ENCODE measurements around the gene ST8SIA5. TPM values are rescaled to one million over a fixed set of nuclear protein-coding genes. Genes with fewer than 3 reads are reported as not detected.
A peak's percentile ranks its signal among the peaks of the same experiment; 100 is the strongest.

The ST8SIA5 gene
- total RNA-seq, 2 experiments from 2014 or later: not detected

DNA sequence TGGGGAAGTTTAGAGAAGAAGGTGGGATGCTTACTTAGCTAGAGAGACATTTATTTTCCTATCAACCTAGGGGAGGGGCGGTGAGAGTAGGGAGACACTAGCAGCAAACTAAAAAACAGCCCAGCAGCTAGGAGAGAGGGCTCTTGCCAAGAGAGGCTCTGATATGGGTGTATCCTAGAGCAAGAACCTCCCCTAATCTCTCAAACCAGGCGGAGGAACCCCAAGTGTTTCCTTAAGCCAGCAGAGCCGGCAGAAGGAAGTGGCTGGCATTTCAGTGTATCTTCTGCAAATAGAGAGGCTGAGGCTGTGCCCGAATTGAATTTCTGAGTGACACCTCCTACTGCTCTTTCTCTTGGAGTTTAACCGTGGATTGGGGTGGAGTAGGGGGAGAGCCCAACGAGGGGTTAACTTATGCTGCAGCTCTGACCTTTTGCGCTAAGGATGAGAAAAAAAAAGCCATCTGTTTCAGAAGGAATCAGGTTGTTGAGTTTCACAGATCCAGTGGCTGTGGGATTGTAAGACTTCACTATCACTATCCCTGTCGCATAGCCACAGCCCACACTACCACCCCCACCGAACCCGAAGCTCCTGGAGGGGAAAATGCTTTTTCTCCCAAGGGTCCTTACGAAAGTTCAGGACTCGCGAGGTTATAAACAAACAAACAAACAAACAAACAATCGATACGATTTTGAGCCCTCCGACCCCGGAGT lies 1.4 kb downstream of the ST8SIA5 start:
- peaks cover 61% of the 10 kb centered on the region for H3K27me3 Mint-ChIP-seq
- DNase-seq: no peak
- POLR2A ChIA-PET: no interaction called here
- TF ChIP-seq, protein P1, sequence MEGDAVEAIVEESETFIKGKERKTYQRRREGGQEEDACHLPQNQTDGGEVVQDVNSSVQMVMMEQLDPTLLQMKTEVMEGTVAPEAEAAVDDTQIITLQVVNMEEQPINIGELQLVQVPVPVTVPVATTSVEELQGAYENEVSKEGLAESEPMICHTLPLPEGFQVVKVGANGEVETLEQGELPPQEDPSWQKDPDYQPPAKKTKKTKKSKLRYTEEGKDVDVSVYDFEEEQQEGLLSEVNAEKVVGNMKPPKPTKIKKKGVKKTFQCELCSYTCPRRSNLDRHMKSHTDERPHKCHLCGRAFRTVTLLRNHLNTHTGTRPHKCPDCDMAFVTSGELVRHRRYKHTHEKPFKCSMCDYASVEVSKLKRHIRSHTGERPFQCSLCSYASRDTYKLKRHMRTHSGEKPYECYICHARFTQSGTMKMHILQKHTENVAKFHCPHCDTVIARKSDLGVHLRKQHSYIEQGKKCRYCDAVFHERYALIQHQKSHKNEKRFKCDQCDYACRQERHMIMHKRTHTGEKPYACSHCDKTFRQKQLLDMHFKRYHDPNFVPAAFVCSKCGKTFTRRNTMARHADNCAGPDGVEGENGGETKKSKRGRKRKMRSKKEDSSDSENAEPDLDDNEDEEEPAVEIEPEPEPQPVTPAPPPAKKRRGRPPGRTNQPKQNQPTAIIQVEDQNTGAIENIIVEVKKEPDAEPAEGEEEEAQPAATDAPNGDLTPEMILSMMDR (IDR thresholded peaks at IDR 0.05): no peak
- H3K36me3 Mint-ChIP-seq (ENCODE audit: low read depth): no peaks in the 10 kb centered on the region
- no peak overlapping the region for H3K4me3 Mint-ChIP-seq
- intact Hi-C loops (cut with micrococcal nuclease): no loop called here
- H3K9me3 Mint-ChIP-seq: no peaks in the 10 kb centered on the region
- CTCF ChIA-PET: no interaction called here
- H3K27ac Mint-ChIP-seq: no peak overlapping the region
- ATAC-seq: no peak
- peaks cover 12% of the 10 kb centered on the region for H3K4me1 Mint-ChIP-seq (ENCODE audit: low read depth)

DNA sequence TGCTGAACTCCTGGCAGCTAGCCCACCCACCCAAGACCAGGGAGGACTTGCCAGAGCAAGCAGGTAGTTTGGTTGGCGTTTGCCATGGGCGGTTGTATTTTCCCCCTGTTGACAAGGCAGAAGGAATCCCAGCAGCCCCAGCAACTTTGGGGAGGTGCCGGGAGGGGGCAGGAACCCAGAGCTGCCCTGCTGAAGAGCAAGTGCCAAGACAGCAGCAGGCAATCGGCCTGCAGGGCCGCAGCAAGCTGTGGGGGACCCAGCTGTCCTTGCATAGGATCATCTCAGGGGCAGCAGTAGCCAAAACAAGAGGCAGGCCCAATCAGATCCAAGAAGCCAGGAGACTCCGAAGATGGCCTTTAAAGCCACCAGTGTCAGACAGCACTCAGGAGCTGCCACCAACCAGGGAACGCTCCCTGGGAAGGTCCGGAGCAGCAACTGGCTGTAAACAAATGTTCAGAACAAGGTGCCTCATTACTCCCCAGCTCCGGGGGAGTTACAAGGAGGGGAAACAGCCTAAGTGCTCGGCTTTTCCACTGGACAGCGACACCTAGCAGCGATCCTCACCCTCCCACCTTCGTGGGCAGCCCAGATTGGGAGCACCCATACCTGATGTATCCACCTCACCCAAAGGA lies 2.1 kb downstream of the ST8SIA5 start:
- DNase-seq (no peak), ATAC-seq (no peak)
- H3K4me1 Mint-ChIP-seq (ENCODE audit: low read depth): peaks cover 12% of the 10 kb centered on the region
- no peaks in the 10 kb centered on the region for H3K36me3 Mint-ChIP-seq (ENCODE audit: low read depth)
- TF ChIP-seq, protein P1 (IDR thresholded peaks at IDR 0.05): no peak
- no peak overlapping the region for H3K4me3 Mint-ChIP-seq
- CTCF ChIA-PET: no interaction called here
- no peak overlapping the region for H3K27ac Mint-ChIP-seq
- intact Hi-C loops (cut with micrococcal nuclease): no loop called here
- POLR2A ChIA-PET: no interaction called here
- H3K9me3 Mint-ChIP-seq: no peaks in the 10 kb centered on the region
- peaks cover 62% of the 10 kb centered on the region for H3K27me3 Mint-ChIP-seq

DNA sequence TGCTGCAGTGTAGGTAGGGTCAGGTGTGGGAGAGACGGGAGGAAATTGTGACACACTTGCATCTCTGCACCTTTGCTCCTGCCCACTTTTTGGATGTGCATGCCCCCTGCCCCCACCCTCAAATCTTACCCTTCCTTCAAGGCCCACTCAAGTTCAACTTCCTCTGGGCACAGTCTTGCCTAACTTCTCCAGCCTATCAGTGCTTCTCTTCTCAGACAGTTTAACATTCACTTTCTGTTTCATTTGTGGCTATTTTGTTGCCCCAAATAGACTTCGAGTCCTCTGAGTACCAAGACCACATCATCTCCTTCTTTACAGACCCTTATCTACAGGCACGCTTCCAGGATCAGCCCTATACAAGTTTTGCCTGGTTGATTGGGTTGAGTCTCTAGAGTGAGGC lies 2.7 kb downstream of the ST8SIA5 start:
- no peak overlapping the region for H3K4me3 Mint-ChIP-seq
- TF ChIP-seq, protein P1 (IDR thresholded peaks at IDR 0.05): no peak
- H3K9me3 Mint-ChIP-seq: no peaks in the 10 kb centered on the region
- DNase-seq (no peak), ATAC-seq (peak; percentile 55)
- ChIA-PET POLR2A (no interaction called here), CTCF (no interaction called here)
- H3K27ac Mint-ChIP-seq: no peak overlapping the region
- H3K36me3 Mint-ChIP-seq (ENCODE audit: low read depth): no peaks in the 10 kb centered on the region
- H3K27me3 Mint-ChIP-seq: peaks cover 56% of the 10 kb centered on the region
- peaks cover 12% of the 10 kb centered on the region for H3K4me1 Mint-ChIP-seq (ENCODE audit: low read depth)
- intact Hi-C loops (cut with micrococcal nuclease): no loop called here

DNA sequence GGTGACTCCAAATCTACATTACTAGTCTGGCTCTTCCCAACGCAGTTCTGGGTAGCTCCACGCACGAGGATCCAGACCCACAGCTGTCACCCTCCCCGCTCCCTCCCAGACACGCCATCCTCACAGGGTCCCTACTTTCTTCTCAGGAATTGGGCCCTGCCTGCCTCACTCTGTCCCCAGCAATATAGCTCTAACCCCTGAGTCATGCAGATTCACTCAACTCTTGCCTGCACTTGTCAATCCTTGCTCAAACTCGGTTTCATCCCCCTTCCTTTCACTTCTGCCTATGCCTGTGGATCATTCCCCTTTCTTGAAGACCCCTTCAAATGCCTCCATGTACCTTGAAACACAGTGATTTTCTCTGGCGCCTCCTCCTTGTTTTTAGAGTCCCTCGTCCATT lies 5.0 kb downstream of the ST8SIA5 start:
- CTCF ChIA-PET: no interaction called here
- Mint-ChIP-seq H3K4me1 (ENCODE audit: low read depth) (peaks cover 10% of the 10 kb centered on the region), H3K36me3 (ENCODE audit: low read depth) (no peaks in the 10 kb centered on the region), H3K9me3 (peaks cover 2% of the 10 kb centered on the region), H3K27ac (no peak overlapping the region), H3K27me3 (peaks cover 39% of the 10 kb centered on the region), H3K4me3 (no peak overlapping the region)
- POLR2A ChIA-PET: interaction anchor here (0.6 kb wide), 1 partner anchor 590 kb away, joined by 4 read pairs; no protein-coding TSS in a partner anchor
- ATAC-seq (no peak), DNase-seq (no peak)
- TF ChIP-seq, protein P1 (IDR thresholded peaks at IDR 0.05): no peak
- intact Hi-C loops (cut with micrococcal nuclease): no loop called here

DNA sequence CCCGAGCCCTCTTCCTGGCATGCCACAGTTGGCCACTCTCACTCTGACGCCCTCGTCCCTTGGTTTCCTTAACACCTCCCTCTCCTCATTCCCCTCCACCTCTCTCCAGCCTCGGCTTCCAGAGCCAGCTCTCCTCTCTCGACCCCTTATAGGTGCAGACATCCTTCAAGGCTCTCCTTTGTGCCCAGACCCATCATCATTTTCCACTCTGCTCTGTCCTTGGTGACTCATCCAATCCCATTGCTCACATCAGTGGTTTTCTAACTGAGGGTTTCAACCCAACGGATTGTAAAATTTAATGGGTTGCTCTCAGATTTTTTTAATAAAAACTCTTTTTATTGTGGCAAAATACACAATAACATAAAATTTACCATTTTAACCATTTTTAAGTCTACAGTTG lies 6.2 kb downstream of the ST8SIA5 start:
- Mint-ChIP-seq H3K9me3 (peaks cover 4% of the 10 kb centered on the region), H3K27me3 (peaks cover 43% of the 10 kb centered on the region), H3K36me3 (ENCODE audit: low read depth) (no peaks in the 10 kb centered on the region), H3K4me1 (ENCODE audit: low read depth) (peaks cover 7% of the 10 kb centered on the region), H3K4me3 (no peak overlapping the region), H3K27ac (no peak overlapping the region)
- ChIA-PET POLR2A (no interaction called here), CTCF (no interaction called here)
- ATAC-seq: no peak
- TF ChIP-seq, protein P1 (IDR thresholded peaks at IDR 0.05): no peak
- intact Hi-C loops (cut with micrococcal nuclease): no loop called here
- no peak for DNase-seq
